ENCODE data around the gene SMARCA2. TPM values are rescaled to one million over a fixed set of nuclear protein-coding genes. Genes with fewer than 3 reads are reported as not detected.

SMARCA2 gene
- total RNA-seq, 1 donor from 2014 or later: 4.2 TPM

DNA sequence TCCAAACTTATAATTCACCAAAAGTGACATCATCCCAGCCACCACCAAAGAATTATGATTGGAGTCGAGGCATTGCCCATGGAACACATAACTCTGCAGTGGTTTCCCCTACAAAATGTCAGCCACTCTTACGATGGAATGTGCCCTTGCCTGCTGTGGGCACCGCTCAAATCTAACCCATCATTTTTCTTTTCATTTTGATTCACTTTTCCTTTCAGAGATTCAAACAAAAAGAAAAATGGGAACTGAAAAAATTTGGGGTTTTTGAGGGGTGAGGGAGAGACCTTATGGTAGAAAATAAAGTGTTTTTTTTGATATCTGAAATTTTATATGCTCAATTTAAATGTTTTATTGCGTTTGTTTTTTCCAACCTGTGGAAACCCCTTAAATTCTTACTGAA is 28.1 kb downstream of the SMARCA2 start:
- no peak overlapping the region for H3K4me3 ChIP-seq
- Mint-ChIP-seq H3K4me1 (peaks cover 6% of the 10 kb centered on the region), H3K4me3 (no peak overlapping the region), H3K27ac (no peak overlapping the region), H3K9me3 (peaks cover 3% of the 10 kb centered on the region), H3K36me3 (peaks cover 3% of the 10 kb centered on the region), H3K27me3 (ENCODE audit: insufficient read depth, low read depth) (peaks cover 14% of the 10 kb centered on the region)
- no peaks in the 10 kb centered on the region for H3K27me3 ChIP-seq
- H3K4me2 ChIP-seq: no peak overlapping the region
- no peak overlapping the region for H3K9ac ChIP-seq
- no peak overlapping the region for H3K27ac ChIP-seq
- H2AFZ ChIP-seq (replicated peaks): no peak overlapping the region
- H4K20me1 ChIP-seq (ENCODE audit: low read depth): no peaks in the 10 kb centered on the region
- H3K9me3 ChIP-seq (ENCODE audit: low read depth): no peaks in the 10 kb centered on the region
- H3K79me2 ChIP-seq (ENCODE audit: low read depth): no peaks in the 10 kb centered on the region
- TF ChIP-seq EZH2phosphoT487 (IDR thresholded peaks at IDR 0.05) (no peak), CTCF (IDR thresholded peaks at IDR 0.05) (no peak), EZH2 (IDR thresholded peaks at IDR 0.05) (no peak)
- no peak for DNase-seq (ENCODE audit: low spot score)
- no peaks in the 10 kb centered on the region for H3K36me3 ChIP-seq
- no peaks in the 10 kb centered on the region for H3F3A ChIP-seq (ENCODE audit: low read depth)
- no peaks in the 10 kb centered on the region for H3K4me1 ChIP-seq

GRCh38 chr9:2043881-2044462 is 28.8 kb downstream of the SMARCA2 start:
- Histone ChIP-seq H3K4me3 (no peak overlapping the region), H2AFZ (replicated peaks) (no peak overlapping the region), H3K9me3 (ENCODE audit: low read depth) (no peaks in the 10 kb centered on the region), H3F3A (ENCODE audit: low read depth) (no peaks in the 10 kb centered on the region), H3K27me3 (no peaks in the 10 kb centered on the region), H3K9ac (no peak overlapping the region), H3K27ac (no peak overlapping the region), H3K79me2 (ENCODE audit: low read depth) (no peaks in the 10 kb centered on the region), H3K36me3 (no peaks in the 10 kb centered on the region), H3K4me2 (no peak overlapping the region), H3K4me1 (no peaks in the 10 kb centered on the region), H4K20me1 (ENCODE audit: low read depth) (no peaks in the 10 kb centered on the region)
- Mint-ChIP-seq H3K27ac (no peak overlapping the region), H3K27me3 (ENCODE audit: insufficient read depth, low read depth) (peaks cover 14% of the 10 kb centered on the region), H3K4me3 (no peak overlapping the region), H3K9me3 (peaks cover 3% of the 10 kb centered on the region), H3K36me3 (peaks cover 3% of the 10 kb centered on the region), H3K4me1 (peaks cover 6% of the 10 kb centered on the region)
- no peak for DNase-seq (ENCODE audit: low spot score)
- TF ChIP-seq CTCF (IDR thresholded peaks at IDR 0.05) (no peak), EZH2 (IDR thresholded peaks at IDR 0.05) (no peak), EZH2phosphoT487 (IDR thresholded peaks at IDR 0.05) (no peak)

DNA sequence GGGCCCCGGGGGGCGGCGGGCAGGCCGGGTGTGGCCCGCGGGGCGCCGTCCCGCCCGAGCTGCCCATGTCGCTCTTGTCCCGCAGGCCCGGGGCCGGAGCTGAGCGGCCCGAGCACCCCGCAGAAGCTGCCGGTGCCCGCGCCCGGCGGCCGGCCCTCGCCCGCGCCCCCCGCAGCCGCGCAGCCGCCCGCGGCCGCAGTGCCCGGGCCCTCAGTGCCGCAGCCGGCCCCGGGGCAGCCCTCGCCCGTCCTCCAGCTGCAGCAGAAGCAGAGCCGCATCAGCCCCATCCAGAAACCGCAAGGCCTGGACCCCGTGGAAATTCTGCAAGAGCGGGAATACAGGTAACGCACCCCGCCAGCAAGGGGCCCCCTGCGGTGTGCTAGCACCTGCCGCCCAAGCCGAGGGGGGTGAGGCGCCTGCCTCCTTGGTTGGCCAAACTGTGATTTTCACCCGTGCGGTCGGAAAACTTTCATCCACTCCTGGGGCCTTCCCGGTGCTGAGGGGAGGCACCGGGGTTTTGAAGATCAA is 32.1 kb downstream of the SMARCA2 start:
- peak overlapping the region; percentile 81 for H3K4me3 Mint-ChIP-seq
- Histone ChIP-seq H3K9ac (no peak overlapping the region), H2AFZ (replicated peaks) (no peak overlapping the region), H3K9me3 (ENCODE audit: low read depth) (no peaks in the 10 kb centered on the region), H3K36me3 (no peaks in the 10 kb centered on the region), H3K79me2 (ENCODE audit: low read depth) (no peaks in the 10 kb centered on the region), H3K4me2 (no peak overlapping the region), H3K27me3 (no peaks in the 10 kb centered on the region), H3K4me3 (no peak overlapping the region), H3F3A (ENCODE audit: low read depth) (no peaks in the 10 kb centered on the region), H3K4me1 (no peaks in the 10 kb centered on the region), H3K27ac (no peak overlapping the region), H4K20me1 (ENCODE audit: low read depth) (no peaks in the 10 kb centered on the region)
- no peak for DNase-seq (ENCODE audit: low spot score)
- H3K27me3 Mint-ChIP-seq (ENCODE audit: insufficient read depth, low read depth): peaks cover 14% of the 10 kb centered on the region
- H3K9me3 Mint-ChIP-seq: peaks cover 3% of the 10 kb centered on the region
- peaks cover 6% of the 10 kb centered on the region for H3K4me1 Mint-ChIP-seq
- H3K36me3 Mint-ChIP-seq: peaks cover 3% of the 10 kb centered on the region
- no peak overlapping the region for H3K27ac Mint-ChIP-seq
- TF ChIP-seq EZH2phosphoT487 (IDR thresholded peaks at IDR 0.05): no peak
- TF ChIP-seq EZH2 (IDR thresholded peaks at IDR 0.05): no peak
- no peak for TF ChIP-seq CTCF (IDR thresholded peaks at IDR 0.05)
